Suprapubic skin (tissue), 4 donors: Measurements from ENCODE around the gene POLA2.

Source experiments
- CTCF ChIP-seq, 2 donors: fragments of 200-600 bp in 1 of 2; fragments of 450-650 bp in 1 of 2; sonication (generic) in 1 of 2; IDR thresholded peaks; one replicate each; pipeline ENCODE4 v1.5.1; 2016 to 2019; ENCODE audit warnings: antibody characterized with exemption in 2 of 2, mild to moderate bottlenecking in 1 of 2, moderate library complexity in 1 of 2
- EP300 ChIP-seq: sonication (generic); formaldehyde crosslinking; IDR thresholded peaks from one replicate; pipeline ENCODE4 v1.6.1; 2017; ENCODE audit warnings: antibody characterized with exemption
- POLR2A ChIP-seq, 2 donors: fragments of 450-650 bp; IDR thresholded peaks; one replicate each; pipeline ENCODE4 v1.6.1; 2017; ENCODE audit warnings: antibody characterized with exemption in 2 of 2, mild to moderate bottlenecking in 2 of 2, moderate library complexity in 2 of 2
- POLR2AphosphoS5 ChIP-seq, 3 donors: sonication (generic); formaldehyde crosslinking; IDR thresholded peaks; one replicate each; pipeline ENCODE4 v1.6.1; 2017; ENCODE audit warnings: antibody characterized with exemption in 3 of 3

- no peak for TF ChIP-seq CTCF (IDR thresholded peaks at IDR 0.05)
- TF ChIP-seq POLR2A (IDR thresholded peaks at IDR 0.05), result no peak
- TF ChIP-seq EP300, result no peak
- no peak for TF ChIP-seq POLR2AphosphoS5 (IDR thresholded peaks at IDR 0.05)
Measured at GRCh38 chr11:65260756-65261590, 789 bp upstream of the POLA2 start.
